ENCODE data around the gene CD300A.

The CD300A gene

DNA sequence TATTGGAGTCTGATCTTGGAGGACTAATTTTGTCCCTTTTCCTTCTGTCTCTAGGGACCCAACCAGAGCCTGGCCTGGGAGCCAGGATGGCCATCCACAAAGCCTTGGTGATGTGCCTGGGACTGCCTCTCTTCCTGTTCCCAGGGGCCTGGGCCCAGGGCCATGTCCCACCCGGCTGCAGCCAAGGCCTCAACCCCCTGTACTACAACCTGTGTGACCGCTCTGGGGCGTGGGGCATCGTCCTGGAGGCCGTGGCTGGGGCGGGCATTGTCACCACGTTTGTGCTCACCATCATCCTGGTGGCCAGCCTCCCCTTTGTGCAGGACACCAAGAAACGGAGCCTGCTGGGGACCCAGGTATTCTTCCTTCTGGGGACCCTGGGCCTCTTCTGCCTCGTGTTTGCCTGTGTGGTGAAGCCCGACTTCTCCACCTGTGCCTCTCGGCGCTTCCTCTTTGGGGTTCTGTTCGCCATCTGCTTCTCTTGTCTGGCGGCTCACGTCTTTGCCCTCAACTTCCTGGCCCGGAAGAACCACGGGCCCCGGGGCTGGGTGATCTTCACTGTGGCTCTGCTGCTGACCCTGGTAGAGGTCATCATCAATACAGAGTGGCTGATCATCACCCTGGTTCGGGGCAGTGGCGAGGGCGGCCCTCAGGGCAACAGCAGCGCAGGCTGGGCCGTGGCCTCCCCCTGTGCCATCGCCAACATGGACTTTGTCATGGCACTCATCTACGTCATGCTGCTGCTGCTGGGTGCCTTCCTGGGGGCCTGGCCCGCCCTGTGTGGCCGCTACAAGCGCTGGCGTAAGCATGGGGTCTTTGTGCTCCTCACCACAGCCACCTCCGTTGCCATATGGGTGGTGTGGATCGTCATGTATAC is 26.5 kb upstream of the CD300A start:
- DNase-seq (ENCODE audit: low spot score) = no peak
- FAIRE-seq = no peak

DNA sequence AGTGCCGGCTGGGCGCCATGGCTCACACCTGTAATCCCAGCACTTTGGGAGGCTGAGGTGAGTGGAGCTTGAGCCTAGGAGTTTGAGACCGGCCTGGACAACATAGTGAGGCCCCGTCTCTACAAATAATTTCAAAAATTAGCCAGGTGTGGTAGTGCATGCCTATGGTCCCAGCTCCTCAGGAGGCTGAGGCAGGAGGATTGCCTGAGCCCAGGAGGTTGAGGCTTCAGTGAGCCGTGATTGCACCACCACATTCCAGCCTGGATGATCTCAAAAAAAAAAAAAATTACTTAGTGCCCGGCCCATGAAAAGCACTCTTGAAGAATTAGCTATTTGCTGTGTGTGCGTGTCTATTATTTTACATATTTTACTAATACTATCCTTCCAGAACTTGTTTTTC is 24.9 kb upstream of the CD300A start:
- DNase-seq (ENCODE audit: low spot score) (no peak), FAIRE-seq (no peak)

DNA sequence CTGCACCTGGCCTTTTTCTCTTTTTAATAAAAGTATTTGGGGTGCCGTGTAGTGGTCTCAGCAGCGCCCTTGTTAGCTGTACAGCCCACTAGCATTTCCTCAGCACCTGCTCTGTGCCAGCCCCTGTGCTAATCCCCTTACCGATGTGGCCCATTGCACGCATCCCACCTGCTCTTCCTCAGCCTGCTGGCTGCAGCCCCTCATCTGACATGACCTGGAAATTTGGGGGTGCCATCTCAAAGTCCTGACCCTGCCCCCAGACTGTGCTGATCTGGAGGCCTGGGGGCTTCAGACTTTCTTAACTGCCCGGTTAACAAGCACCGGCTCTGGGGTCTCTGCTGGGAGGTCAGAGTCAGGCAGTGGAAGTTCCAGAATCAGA is 24.2 kb upstream of the CD300A start:
- DNase-seq (ENCODE audit: low spot score) (no peak), FAIRE-seq (no peak)

DNA sequence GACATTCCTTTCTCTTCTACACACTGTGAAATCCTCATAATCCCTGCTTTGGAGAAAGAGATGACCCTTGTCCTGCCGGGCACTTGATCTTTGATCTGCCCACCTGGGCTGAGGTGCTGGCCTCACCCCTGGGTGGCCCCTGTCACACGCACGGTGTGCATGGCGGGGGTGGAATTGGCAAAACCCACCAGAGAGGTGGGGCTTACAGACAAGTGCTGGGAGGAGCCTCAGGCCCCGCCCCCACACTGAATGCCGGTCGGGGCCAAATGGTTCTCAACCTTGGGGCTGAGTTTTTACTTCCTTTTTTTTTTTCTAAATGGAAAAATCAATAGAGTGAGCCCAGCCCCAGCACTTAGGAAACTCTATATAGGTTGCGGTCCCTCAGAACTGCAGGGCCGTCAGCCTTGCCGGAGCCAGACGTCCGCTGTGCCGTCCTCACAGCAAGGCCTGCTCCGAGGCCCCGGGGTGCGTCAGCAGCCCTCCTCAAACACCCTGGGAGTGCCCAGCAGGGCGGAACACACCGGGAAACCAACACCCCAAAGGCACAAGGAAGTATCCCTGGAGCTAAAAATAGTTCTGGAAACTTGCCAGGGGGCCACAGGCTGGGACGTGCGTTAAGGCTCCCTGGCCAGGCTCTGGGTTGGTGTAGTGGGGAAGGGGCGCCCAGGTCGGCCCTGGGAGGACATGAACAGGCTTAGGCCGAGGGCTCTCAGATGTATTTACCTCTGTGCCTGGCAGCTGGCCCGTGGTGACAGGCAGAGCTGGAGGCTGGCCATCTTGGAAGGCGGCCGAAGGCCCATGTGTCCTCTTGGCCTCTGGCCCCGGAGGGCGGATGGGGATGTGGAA is 23.5 kb upstream of the CD300A start:
- FAIRE-seq (no peak), DNase-seq (ENCODE audit: low spot score) (no peak)

DNA sequence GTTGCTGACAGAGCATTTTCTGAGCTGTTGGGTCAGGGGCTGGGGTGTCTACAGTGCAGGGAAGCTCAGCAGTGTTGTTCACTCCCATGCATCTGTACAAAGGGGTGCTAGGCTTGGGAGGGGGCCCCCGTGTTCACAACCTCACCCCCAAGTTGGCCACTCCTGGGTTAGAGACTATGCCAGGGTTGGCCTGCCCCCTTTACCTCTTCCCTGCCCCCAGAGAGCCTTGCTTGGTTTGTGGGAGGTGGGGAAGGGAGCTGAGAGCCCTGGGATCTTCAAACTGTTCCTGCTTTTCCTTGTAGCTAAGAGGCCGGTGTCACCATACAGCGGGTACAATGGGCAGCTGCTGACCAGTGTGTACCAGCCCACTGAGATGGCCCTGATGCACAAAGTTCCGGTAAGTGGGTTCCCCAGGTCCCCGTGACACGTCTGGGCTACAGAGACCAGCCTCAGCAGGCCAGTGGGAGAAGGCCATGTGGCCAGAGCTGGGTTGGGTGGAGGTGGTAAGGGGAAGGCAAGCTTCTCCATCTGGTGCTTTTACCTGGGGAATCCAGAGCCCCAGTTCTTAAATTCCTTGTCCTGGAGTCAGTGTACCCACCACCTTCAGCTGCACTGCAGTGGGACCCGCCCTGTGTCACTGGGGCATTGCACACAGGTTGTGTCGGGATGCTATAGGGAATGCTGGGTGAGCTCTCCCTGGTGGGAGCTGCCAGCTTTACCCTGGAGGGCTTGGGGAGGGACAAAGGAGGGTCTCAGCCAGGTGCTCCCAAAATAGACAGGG is 22.7 kb upstream of the CD300A start:
- peak; percentile 42 for FAIRE-seq
- DNase-seq (ENCODE audit: low spot score) = no peak

DNA sequence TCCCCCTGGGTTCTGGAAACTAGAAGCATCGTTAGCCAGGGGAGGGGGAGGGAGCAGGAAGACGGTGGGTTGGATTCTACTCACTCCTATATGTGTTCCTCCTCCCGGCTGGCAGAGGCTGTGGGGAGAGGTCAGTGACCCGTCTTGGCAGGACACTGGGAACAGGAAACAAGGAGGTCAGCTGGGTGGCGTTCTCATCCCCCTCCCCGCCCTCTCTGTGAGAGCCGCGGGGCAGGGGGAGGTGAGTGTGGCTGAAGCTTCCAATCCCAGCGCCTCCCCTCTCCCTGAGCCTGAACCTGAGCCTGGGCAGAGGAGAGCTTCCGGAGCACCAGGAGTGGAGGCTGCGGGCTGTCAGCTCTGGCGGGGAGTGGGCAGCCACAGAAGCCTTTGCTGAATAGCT is 22.0 kb upstream of the CD300A start:
- no peak for FAIRE-seq
- no peak for DNase-seq (ENCODE audit: low spot score)

DNA sequence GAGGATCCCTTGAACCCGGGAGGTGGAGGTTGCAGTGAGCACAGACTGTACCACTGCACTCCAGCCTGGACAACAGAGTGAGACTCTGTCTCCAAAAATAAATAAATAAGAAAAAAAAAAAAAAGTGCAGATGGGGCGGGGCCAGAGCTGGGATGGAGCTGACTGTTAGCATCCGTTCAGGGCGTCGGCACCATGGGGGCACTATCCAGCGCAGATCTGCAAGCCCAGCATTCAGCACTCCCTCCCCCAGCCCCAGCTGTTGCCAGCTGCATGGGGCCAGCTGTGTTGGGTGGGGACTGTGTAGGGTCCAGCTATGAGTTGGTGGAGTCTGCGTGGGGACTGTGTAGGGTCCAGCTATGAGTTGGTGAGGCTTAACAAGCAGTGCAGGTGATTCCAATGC is 21.3 kb upstream of the CD300A start:
- FAIRE-seq = no peak
- DNase-seq (ENCODE audit: low spot score) = no peak

DNA sequence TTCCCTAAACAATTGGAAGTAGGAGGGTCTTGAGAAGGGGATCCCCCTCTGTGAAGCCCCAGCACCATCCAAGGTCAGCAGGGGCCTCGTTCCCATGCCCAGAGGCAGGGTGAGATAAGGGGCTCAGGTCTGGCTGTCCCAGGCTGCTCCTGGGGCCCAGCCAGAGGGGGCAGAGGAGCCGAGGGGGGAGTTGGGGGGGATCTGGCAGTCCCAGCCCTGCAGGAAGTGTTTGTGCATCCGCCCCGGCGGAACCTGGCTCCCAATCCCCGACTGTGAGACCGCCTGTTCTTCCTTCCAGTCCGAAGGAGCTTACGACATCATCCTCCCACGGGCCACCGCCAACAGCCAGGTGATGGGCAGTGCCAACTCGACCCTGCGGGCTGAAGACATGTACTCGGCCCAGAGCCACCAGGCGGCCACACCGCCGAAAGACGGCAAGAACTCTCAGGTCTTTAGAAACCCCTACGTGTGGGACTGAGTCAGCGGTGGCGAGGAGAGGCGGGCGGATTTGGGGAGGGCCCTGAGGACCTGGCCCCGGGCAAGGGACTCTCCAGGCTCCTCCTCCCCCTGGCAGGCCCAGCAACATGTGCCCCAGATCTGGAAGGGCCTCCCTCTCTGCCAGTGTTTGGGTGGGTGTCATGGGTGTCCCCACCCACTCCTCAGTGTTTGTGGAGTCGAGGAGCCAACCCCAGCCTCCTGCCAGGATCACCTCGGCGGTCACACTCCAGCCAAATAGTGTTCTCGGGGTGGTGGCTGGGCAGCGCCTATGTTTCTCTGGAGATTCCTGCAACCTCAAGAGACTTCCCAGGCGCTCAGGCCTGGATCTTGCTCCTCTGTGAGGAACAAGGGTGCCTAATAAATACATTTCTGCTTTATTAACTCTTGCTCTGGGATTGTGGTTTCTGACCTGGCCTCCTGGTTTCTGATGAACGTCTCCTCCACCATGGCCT is 19.6 kb upstream of the CD300A start:
- DNase-seq (ENCODE audit: low spot score) = no peak
- no peak for FAIRE-seq

DNA sequence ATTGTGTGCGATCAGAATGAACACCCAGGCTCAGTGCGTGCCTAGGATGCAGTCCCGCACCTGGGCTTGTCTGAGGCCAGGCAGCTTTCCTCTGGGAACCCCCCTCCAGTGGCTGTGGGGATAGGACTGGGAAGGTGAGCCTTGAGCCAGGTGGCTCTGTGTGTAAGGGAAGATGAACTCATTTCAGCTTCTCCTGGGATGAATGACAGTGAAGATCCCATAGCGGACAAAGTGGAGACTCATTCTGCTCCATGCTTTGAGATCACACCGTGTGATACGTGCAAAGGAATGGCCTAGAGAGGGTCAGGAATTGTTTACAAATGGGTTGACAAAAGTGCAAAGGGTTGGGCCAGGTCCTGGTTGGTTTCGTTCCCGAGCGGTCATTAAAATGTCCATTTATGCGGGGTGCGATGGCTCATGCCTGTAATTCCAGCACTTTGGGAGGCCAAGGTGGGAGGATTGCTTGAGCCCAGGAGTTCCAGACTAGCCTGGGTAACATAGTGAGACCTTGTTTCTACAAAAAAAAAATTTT is 18.7 kb upstream of the CD300A start:
- DNase-seq (ENCODE audit: low spot score) (no peak), FAIRE-seq (no peak)

DNA sequence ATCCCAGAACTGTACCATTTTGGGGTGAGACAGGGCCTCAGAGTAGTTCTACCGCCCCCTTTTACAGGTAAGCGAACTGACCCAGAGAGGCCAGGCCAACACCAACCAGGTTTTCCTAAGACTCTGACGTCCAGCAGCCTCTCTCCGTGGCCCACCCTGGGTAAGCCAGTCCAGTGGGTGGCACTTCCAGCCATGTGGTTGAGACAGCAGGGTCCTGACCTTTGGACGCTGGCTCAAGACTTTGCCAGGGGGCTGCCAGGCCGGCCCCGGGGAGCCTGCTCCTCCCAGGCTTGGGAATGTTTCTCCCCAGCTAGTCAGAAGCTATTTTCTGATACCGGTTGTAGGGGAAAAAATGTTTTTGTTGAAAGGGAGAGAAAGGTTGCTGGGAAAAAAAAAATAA is 17.7 kb upstream of the CD300A start:
- FAIRE-seq = no peak
- no peak for DNase-seq (ENCODE audit: low spot score)

DNA sequence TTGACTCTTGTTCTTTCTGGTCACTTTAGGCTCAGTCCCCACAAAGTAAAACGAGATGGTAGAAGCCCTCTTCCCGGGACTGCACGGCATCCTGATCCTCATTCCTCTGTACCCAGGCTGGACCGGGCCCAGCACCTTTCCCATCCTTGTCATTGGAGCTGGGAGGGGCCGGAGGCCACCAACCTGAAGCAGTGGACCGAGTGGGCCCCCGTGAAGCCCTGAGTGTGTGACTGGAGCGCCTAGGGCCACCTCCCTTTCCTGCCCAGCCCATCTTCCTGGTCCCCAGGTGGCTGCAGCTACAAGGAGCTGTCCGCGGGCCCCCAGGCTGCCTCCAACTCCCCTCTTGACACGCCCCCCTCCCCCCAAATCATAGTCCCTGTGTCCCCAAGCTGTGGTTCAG is 17.1 kb upstream of the CD300A start:
- no peak for DNase-seq (ENCODE audit: low spot score)
- FAIRE-seq = no peak

DNA sequence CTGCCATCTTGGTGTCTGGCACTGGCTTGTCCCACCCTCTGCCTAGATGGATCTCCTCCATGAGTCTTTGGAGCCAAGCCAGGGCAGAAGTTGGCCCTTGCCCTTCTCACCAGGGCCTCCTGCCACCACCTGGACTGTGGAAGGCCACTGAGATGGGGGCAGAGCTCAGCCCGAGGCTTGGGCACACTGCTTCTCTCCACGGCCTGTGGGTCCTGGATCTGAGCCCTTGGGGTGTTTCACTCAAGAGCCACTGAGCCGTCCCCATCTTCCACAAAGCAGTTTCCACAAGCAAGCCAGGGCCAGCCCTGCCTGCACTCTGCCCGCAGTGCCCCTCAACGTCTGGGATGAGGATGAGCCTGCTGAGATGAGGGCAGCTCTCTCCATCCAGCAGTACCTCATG is 16.7 kb upstream of the CD300A start:
- DNase-seq (ENCODE audit: low spot score) (no peak), FAIRE-seq (no peak)

DNA sequence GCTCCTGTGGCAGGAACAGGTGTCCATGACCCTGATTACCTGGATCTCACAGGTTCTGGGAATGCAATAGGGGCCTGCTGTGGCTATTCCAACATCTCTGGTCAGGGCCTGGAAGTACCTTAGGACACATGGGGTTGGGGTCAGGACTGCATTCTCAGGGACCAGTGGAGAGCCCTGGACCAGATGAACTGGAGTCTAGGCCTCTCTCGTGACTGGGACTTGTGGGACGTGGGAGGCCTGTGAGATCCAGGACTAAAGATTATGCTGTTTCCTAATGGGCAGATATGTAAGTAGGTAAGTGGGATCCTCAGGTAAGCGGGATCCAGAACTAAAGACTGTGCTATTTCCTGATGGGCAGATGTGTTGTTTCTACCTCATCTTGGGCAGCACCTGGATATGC is 16.2 kb upstream of the CD300A start:
- DNase-seq (ENCODE audit: low spot score) = no peak
- peak; percentile 79 for FAIRE-seq

DNA sequence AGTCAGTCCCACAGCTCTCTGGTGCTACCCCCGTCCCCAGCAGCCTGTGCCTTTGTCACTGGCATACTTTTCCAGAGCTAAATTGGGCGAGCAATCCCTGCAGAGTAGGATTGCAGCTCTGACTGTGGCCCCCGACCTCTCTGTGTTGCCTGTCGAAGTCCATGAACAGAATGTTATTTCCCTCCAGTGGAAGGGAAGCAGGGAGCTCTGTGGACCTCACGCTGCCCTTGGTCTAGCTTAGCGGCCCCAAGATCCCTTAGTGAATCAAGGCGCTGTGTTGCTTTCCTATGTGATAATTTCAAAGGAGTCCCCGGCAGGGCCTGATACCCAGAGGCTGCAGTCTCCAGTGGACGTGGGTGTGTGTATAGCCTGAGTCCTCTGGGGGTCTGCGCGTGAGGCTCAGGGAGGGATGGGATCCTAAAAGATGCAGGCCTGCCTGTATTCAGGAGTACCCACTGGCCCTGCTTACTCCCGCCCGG is 15.5 kb upstream of the CD300A start:
- DNase-seq (ENCODE audit: low spot score) (no peak), FAIRE-seq (peak; percentile 40)

DNA sequence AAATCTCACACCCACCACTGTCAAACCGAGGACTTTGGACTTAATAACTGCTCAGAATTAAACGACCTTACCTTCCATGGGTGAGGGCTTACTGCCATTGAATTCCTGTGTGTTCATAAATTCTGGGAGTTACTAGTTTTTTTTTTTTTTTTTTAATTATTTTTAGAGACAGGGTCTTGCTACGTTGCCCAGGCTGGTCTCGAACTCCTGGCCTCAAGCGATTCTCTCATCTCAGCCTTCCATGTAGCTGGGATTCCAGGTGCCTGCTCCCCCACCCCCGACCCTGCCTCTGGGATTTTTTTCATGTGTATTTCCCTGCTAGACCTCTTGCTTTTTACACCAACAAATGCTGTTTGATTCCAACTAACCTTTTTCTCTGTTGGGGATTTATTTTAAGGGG is 14.9 kb upstream of the CD300A start:
- FAIRE-seq = no peak
- no peak for DNase-seq (ENCODE audit: low spot score)

DNA sequence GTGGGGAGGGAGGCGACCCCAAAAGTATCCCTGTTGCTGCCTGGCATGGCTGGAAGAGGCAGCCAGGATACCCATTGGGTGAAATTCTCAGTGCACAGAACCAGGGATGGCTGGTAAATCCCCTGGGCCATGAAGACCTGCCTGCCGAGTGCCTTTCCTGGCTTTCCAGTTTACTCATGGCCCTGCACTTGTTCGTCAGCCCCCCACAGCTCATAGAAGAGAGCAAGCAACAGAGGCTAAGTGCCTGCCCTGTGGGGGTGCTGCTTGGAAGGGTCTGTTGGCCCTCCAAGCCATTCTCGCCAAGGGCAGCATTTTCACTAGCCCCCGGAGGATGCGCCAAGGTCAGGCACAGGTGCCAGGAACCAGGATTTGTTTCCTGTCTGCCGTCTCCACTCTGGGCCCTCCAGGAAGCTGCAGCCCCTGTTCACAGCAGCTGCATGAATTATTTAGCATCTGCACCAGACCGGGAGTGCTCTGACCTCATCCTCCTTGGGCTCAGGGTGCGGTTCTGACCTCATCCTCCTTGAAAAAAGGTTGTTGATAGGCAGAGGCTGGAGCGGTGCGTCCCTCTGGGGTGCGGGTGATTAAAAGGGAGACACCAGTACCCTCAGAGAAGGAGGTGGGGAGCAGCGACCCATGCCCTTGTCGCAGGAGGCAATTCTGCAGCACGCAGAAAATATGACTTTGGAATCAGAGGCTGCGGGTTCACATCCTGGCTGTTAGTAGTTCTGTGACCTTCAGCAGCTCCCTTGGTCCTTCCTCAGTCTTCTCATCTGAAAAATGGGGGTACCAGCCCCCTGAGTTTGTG is 14.2 kb upstream of the CD300A start:
- DNase-seq (ENCODE audit: low spot score) = no peak
- FAIRE-seq = no peak

DNA sequence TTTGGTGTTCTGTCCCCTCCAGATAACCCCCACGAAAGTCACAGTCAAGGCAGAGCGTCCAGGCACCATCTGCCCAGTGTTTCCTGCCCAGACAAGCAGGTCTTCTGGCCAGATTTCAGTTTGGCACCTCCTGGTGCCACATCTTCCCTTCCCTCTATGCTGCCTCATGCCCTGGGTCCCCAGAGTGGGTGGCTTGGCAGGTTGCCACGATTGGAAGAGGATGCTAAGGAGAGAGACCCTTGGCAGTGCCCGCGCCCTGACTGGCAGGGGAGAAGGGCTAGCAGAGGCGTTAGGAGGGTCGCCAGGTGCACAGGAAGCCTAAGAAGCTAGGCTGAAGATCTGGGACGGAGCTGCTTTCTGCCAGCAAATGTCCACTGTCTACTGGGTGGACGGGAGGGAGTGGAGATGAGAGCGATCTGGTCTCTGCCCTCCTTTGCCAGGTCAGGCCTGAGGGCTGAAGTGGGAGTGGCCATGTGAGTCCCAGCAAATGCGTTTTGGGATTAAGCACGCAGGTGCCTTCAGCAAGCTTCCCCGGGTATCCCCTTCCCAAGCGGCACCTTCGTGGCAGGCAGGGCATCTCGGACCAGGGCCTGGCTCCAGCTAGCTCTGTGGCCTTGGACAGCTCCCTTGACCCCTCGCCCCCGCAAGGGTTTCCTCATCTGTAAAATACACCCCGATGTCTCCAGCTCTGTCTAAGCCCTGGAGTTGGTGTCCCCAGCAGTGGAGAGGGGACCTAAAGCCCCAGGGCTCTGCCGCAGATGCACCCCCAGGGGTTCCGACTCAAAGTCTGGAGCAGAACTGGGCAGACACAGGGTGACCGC is 13.4 kb upstream of the CD300A start:
- DNase-seq (ENCODE audit: low spot score) (no peak), FAIRE-seq (peak; percentile 5)

DNA sequence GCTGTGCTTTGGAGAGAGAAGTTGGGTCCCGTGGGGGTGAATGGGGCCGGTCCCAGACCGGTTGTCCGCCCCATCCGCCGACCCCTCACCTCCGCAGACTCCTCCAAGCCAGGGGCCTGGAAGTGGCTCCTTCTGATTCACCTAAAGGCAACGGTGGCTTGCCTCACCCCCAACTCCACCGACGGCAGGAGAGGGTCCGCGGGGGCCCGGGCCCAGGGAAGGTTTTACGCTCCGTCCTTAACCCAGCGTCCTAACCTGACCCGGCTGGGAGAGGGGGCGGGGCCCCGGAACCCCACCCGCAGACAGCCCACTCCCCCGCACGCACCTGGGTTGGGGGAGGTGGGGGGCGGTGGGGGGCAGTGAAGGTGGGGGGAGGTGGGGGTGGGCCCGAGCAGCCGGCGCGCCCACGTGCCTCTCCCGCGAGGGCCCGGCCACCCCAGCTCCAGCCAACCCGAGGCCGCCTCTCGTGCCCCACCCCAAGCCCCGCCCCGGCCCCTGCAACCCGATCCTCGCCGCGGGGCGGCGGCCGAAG is 12.7 kb upstream of the CD300A start:
- FAIRE-seq (no peak), DNase-seq (ENCODE audit: low spot score) (peak; percentile 99)

Measured in urothelium cell line (cell line).